B cell (primary cell): ENCODE measurements around the gene NUDT1. TPM values are rescaled to one million over a fixed set of nuclear protein-coding genes. Genes with fewer than 3 reads are reported as not detected.

Source experiments
- ATAC-seq: fragments of 200-7000 bp; cut with Tn5 transposase; one replicate; pipeline ENCODE4 v1.10.0; 2021; ENCODE audit warnings: low read depth, mild to moderate bottlenecking, moderate number of reproducible peaks, moderate library complexity
- CTCF ChIA-PET: fragments of 350-600 bp; sonication (Branson Sonifier 250); formaldehyde crosslinking; loops from one replicate; lab custom pipeline; 2021; ENCODE audit warnings: antibody characterized with exemption, inconsistent platforms; lab: Charles Lee
- POLR2A ChIA-PET: fragments of 350-600 bp; sonication (Branson Sonifier 250); formaldehyde crosslinking; loops from one replicate; lab custom pipeline; 2021; ENCODE audit warnings: antibody characterized with exemption; lab: Charles Lee
- DNase-seq: peaks from one replicate; pipeline ENCODE4 v3.0.0; 2013
- H2AFZ ChIP-seq: 2 replicates; pipeline ENCODE4 v1.6.1; 2012; ENCODE audit warnings: mild to moderate bottlenecking, low read depth, low read length; ENCODE audit not compliant: insufficient read depth, poor library complexity, severe bottlenecking
- H3K27ac ChIP-seq, 2 donors: 1 replicate in 1 of 2; 2 replicates in 1 of 2; pipeline ENCODE4 v1.5.1; 2012 to 2013; ENCODE audit warnings: low read length in 2 of 2, mild to moderate bottlenecking in 2 of 2, moderate library complexity in 1 of 2
- H3K27me3 ChIP-seq, 4 experiments: fragments of 200-600 bp in 1 of 4; sonication (generic) in 1 of 4; replicated peaks in 1 of 4; 1 replicate in 2 of 4; 2 replicates in 2 of 4; pipeline versions ENCODE4 v1.6.1 to v1.7.0; 2013 to 2016; ENCODE audit warnings: low read length in 3 of 4, mild to moderate bottlenecking in 2 of 4, mixed read lengths in 1 of 4, moderate library complexity in 1 of 4; ENCODE audit not compliant: insufficient read depth in 4 of 4, control insufficient read depth in 3 of 4; ENCODE audit errors: control extremely low read depth in 1 of 4
- H3K36me3 ChIP-seq, 2 experiments: replicated peaks in 1 of 2; 1 replicate in 1 of 2; 2 replicates in 1 of 2; pipeline versions ENCODE4 v1.6.1 to v1.7.1; 2013; ENCODE audit warnings: low read length in 1 of 2; ENCODE audit not compliant: insufficient read depth in 2 of 2, control insufficient read depth in 1 of 2; ENCODE audit errors: control extremely low read depth in 1 of 2, extremely low read depth in 1 of 2
- H3K4me1 ChIP-seq, 2 donors: fragments of 200-600 bp in 1 of 2; sonication (generic) in 1 of 2; 1 replicate in 1 of 2; 2 replicates in 1 of 2; pipeline versions ENCODE4 v1.5.1 to v1.6.1; 2013 to 2017; ENCODE audit warnings: low read length in 2 of 2; ENCODE audit not compliant: control insufficient read depth in 2 of 2, insufficient read depth in 2 of 2
- H3K4me2 ChIP-seq: replicated peaks from 2 replicates; pipeline ENCODE3; 2012; ENCODE audit warnings: mild to moderate bottlenecking, low read depth, low read length; ENCODE audit not compliant: poor library complexity, severe bottlenecking
- H3K4me3 ChIP-seq, 5 experiments: fragments of 200-600 bp in 1 of 5; sonication (generic) in 1 of 5; 1 replicate in 3 of 5; 2 replicates in 2 of 5; pipeline versions ENCODE4 v1.5.1 to v1.7.0; 2011 to 2016; ENCODE audit warnings: low read length in 4 of 5, mild to moderate bottlenecking in 4 of 5, low read depth in 2 of 5, control low read depth in 1 of 5, moderate library complexity in 1 of 5; ENCODE audit not compliant: insufficient read depth in 1 of 5; ENCODE audit errors: control extremely low read depth in 1 of 5, extremely low read depth in 1 of 5
- H3K79me2 ChIP-seq: fragments of 200-600 bp; sonication (generic); one replicate; pipeline ENCODE4 v1.6.0; 2016; ENCODE audit warnings: low read length; ENCODE audit not compliant: control insufficient read depth, insufficient read depth
- H3K9ac ChIP-seq: fragments of 200-600 bp; sonication (generic); 2 replicates; pipeline ENCODE4 v1.6.1; 2017; ENCODE audit warnings: mild to moderate bottlenecking, low read length, moderate library complexity
- H3K9me3 ChIP-seq, 3 donors: one replicate each; pipeline versions ENCODE4 v1.6.1 to v1.7.1; 2013; ENCODE audit warnings: low read length in 2 of 3; ENCODE audit not compliant: control insufficient read depth in 2 of 3, insufficient read depth in 1 of 3; ENCODE audit errors: control extremely low read depth in 1 of 3
- H4K20me1 ChIP-seq: 2 replicates; pipeline ENCODE4 v1.6.0; 2012; ENCODE audit warnings: mild to moderate bottlenecking, low read length; ENCODE audit not compliant: insufficient read depth, control insufficient read depth, poor library complexity, severe bottlenecking
- H3K27ac Mint-ChIP-seq: one replicate; pipeline ENCODE4 v1.8.0; 2021; ENCODE audit warnings: mixed read lengths
- H3K27me3 Mint-ChIP-seq: one replicate; pipeline ENCODE4 v1.8.0; 2021; ENCODE audit warnings: mixed read lengths
- H3K4me1 Mint-ChIP-seq: one replicate; pipeline ENCODE4 v1.8.0; 2021; ENCODE audit warnings: mixed read lengths
- H3K4me3 Mint-ChIP-seq: one replicate; pipeline ENCODE4 v1.8.0; 2021; ENCODE audit warnings: mixed read lengths
- H3K9me3 Mint-ChIP-seq: one replicate; pipeline ENCODE4 v1.8.0; 2022; ENCODE audit warnings: mixed read lengths; ENCODE audit not compliant: insufficient read depth
- CTCF ChIP-seq: fragments of 200-600 bp; IDR thresholded peaks from one replicate; pipeline ENCODE4 v1.8.0; 2022; ENCODE audit warnings: antibody characterized with exemption, mild to moderate bottlenecking
- EZH2 ChIP-seq: IDR thresholded peaks from 2 replicates; pipeline ENCODE4 v1.6.1; 2012; ENCODE audit warnings: borderline replicate concordance, low read depth, mild to moderate bottlenecking, moderate library complexity, low read length; ENCODE audit not compliant: insufficient read depth, poor library complexity, severe bottlenecking
- WGBS: methylation state at CpG from one replicate; pipeline ENCODE4 v1.1.5; 2013; ENCODE audit warnings: missing lambda C conversion rate; ENCODE audit not compliant: insufficient coverage; 5-methylcytosine and 5-hydroxymethylcytosine counted together
- intact Hi-C: fragments of 100-400 bp; cut with micrococcal nuclease; formaldehyde crosslinking; loops from one replicate; pipeline ENCODE4 v1.10.0; 2022
- polyA plus RNA-seq: library from polyadenylated mRNA; depleted of rRNA; stranded (reverse); fragments of >200 nt; gene quantifications from 2 replicates; pipeline ENCODE4 v1.2.3, GENCODE V29; 2012
- total RNA-seq, 2 donors: library from RNA; stranded (reverse); fragments of 120-200 nt in 1 of 2; gene quantifications; 1 replicate in 1 of 2; 2 replicates in 1 of 2; pipeline versions ENCODE4 v1.2.3 to v1.2.4, GENCODE V29; 2013 to 2022

The NUDT1 gene
- total and polyA plus RNA-seq, 2 donors (not counting 1 experiment from before 2014, with no cell fraction given), result 21.1 to 22.9 TPM

GRCh38 chr7:2201128-2201527, 40.9 kb upstream of the NUDT1 start:
- Histone ChIP-seq H3K9ac (no peak overlapping the region), H3K4me3 (no peak overlapping the region), H3K79me2 (peaks cover 47% of the 10 kb centered on the region), H4K20me1 (peaks cover 9% of the 10 kb centered on the region), H3K9me3 (peaks cover 0 to 7% (median 0%) of the 10 kb centered on the region in 3 donors), H2AFZ (no peak overlapping the region), H3K27me3 (no peaks in the 10 kb centered on the region), H3K36me3 (peaks cover 0 to 27% of the 10 kb centered on the region in 2 experiments), H3K4me1 (peaks cover 0 to 14% of the 10 kb centered on the region in 2 donors), H3K4me2 (no peak overlapping the region), H3K27ac (no peak overlapping the region)
- Mint-ChIP-seq H3K27me3 (no peaks in the 10 kb centered on the region), H3K4me1 (peaks cover 15% of the 10 kb centered on the region), H3K27ac (no peak overlapping the region), H3K9me3 (no peaks in the 10 kb centered on the region), H3K4me3 (no peak overlapping the region)
- DNase-seq, result no peak
- 94% methylated on average over 8 of the region's 10 CpGs for WGBS
- ATAC-seq, result no peak
- intact Hi-C loops, result no loop called here
- TF ChIP-seq CTCF, result no peak
- TF ChIP-seq EZH2, result no peak
- CTCF ChIA-PET, result no interaction called here
- POLR2A ChIA-PET, result no interaction called here

- Histone ChIP-seq H3K9me3 (peaks cover 0 to 4% (median 0%) of the 10 kb centered on the region in 3 donors), H3K79me2 (peaks cover 47% of the 10 kb centered on the region), H3K4me2 (no peak overlapping the region), H3K36me3 (peaks cover 0 to 24% of the 10 kb centered on the region in 2 experiments), H3K27ac (no peak overlapping the region), H4K20me1 (peaks cover 9% of the 10 kb centered on the region), H3K4me1 (peaks cover 0 to 14% of the 10 kb centered on the region in 2 donors), H3K9ac (no peak overlapping the region), H3K4me3 (no peak overlapping the region), H3K27me3 (no peaks in the 10 kb centered on the region), H2AFZ (no peak overlapping the region)
- no peaks in the 10 kb centered on the region for H3K9me3 Mint-ChIP-seq
- no peaks in the 10 kb centered on the region for H3K27me3 Mint-ChIP-seq
- peaks cover 15% of the 10 kb centered on the region for H3K4me1 Mint-ChIP-seq
- intact Hi-C loops, result no loop called here
- WGBS, result 97% methylated on average over 23 of the region's 31 CpGs
- ChIA-PET CTCF (no interaction called here), POLR2A (no interaction called here)
- ATAC-seq (no peak), DNase-seq (no peak)
- H3K27ac Mint-ChIP-seq, result no peak overlapping the region
- H3K4me3 Mint-ChIP-seq, result no peak overlapping the region
- TF ChIP-seq EZH2 (no peak), CTCF (no peak)
These were observed 40.2 kb upstream of the NUDT1 start for GRCh38 chr7:2201686-2202360.
